Left forelimb (tissue), 1 donor: ENCODE measurements around the gene IL1B.

Experiments
- DNase-seq: peaks from one replicate; pipeline ENCODE4 v3.0.0-alpha.2; 2018; ENCODE audit warnings: low spot score

IL1B gene

DNA sequence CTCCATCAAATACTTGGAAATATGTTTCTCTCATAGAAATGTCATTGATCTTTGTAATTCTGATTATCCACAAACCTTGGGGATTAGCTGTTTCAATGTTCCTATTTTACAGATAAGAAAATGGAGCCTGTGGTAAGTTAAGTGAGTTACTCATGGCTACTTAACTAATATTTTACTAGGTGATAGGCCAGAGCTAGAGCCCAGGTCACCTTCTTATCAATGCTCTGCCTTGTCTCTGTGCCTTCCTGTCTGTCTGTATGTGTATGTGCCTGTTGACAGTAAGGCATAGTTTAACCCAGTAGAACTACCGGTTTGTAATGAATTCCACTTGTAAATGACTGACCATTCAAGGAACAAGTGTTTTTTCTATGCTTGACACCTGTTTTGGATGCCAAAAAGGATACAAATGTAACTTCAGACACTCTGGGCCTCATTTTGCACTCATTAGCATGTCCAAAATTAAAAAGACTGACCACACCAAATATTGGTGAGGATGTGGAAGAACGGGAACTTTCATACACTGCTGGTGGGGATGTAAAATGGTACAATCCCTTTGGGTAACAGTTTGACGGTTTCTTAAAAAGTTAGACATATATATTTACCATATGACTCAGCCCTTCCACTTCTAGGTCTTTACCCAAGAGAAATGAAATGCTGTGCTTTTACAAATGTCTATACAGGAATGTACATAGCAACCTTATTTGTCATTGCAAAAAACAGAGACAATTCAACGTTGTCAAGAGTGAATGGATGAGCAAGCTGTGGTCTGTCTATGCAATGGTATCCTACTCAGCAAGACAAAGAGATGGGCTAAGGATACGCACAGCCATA lies 32.7 kb downstream of the IL1B start:
- DNase-seq: no peak

DNA sequence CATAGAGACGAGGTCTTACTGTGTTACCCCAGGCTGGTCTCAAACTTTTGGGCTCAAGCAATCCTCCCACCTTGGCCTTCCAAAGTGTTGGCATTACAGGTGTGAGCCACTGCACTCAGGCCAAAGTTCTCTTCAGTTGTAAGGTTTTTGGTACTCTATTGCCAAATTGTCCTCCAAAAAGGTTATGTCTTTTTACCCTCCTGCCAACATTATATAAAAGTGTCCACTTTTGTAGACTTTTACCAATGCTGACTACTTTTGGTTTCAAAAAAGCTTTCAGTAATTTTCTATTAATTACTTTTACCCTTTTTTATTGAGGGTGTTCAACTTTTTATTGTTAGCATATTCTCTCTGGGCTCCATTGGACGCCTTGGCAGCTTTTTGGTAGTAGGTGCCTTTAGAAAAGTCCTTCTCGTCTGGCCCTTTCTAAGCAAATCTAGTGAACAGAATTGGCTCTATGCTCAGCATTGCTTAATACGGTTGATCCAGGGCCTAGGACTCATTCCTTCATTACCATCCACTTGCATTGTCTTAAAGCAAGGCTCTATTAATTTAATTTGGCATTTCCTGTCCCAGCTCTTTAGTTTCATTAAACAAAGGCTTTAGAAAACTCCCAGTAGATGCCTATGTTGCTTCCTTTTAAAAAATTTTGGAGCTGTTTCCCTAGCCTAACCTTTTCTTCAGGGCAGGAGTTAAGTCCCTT lies 35.5 kb downstream of the IL1B start:
- no peak for DNase-seq

DNA sequence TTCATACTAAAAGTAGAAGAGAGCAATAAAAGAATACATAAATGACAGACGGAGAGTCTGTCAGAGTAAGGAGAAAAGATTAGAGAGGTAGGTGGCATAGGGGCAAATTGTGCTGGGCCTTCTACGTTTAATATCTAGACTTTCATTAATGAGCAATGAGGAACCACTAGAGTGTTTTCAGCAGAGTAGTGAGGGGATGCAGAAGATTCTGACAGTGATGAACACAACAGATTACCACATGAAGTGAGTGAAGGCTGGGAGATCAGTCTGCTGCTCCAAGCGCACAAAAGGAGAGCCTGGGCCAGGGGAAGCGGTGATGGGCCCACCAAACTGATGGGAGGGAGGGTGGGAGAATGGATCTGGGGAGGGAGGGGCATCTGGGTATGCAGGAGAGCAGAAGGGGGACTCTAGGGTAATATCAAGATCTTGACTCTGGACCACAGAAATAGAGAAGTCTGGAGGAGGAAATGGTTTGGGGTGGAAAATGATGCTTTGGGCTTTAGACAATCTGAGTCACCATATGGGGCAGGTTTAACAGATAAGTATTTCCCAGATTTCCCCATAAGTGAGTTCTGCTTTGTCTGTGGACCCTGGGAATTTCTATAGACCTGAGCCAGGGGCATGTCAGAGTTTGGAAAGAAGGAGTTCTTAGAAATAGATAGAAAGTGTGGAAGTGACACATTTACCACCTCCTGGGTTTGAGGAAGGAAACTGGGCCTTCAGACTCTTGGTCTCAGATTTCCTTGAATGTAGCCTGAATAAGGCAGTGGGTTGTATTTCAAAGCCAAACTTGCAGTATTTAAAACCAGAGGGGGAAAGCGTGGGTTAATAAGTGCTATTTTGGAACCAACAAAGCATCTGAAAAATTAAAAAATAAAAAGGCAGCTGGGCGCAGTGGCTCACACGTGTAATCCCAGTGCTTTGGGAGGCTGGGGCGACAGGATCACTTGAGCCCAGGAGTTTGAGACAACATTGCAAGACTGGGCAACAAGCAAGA lies 37.3 kb downstream of the IL1B start:
- no peak for DNase-seq

DNA sequence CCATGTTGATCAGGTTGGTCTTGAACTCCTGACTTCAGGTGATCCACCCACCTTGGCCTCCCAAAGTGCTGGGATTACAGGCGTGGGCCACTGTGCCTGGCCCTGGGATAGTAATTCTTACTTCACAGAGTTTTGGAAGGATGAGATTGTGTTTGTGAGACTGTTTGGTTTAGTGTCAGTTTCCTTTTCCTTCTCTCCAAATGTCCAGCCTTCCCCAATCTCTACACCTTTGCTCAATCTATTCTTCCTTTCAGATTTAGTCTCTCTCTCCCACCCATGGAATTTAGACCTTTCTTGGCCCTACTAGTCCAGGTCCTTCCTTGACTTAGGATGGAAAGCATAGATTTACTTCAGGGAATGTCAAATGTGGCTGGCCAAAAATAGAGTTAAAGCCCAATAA lies 40.1 kb downstream of the IL1B start:
- DNase-seq: no peak

GRCh38 chr2:112795774-112796173 lies 40.8 kb downstream of the IL1B start:
- no peak for DNase-seq

DNA sequence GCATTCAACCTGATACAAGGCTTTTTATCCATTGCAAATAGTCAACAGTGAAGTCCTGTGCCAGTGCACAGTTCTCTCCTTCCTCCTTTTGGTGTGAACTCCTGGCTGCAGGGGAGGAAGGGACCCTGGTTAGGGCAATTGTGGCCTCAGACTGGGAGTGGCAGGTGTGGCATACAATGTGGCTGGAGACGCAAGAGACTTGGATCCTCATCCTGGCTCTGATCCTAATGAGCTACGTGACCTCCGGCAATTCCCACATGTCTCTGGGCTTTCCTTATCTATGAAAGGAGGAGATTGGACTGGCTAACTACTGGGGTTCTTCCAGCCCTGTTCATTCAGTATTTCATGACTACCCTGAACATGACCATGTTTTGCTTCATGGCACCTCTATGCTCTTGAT lies 41.7 kb downstream of the IL1B start:
- no peak for DNase-seq

GRCh38 chr2:112794131-112794733 lies 42.3 kb downstream of the IL1B start:
- no peak for DNase-seq

- no peak for DNase-seq
Observed at GRCh38 chr2:112793449-112793978, 43.1 kb downstream of the IL1B start.

DNA sequence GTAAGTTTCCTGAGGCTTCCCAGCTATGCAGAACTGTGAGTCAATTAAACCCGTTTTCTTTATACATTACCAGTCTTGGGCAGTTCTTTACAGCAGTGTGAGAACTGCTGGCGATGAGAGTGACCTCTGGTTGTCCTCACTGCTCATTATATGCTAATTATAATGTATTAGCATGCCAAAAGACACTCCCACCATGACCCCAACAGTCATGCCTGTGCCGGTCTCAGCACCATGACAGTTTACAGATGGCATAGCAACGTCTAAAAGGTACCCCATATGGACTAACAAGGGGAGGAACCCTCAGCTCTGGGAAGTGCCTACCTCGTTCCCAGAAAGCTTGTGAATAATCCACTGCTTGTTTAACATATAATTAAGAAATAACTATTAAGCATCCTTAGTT lies 44.2 kb downstream of the IL1B start:
- no peak for DNase-seq

- DNase-seq: no peak
Observed at GRCh38 chr2:112791693-112792230, 44.8 kb downstream of the IL1B start.

DNA sequence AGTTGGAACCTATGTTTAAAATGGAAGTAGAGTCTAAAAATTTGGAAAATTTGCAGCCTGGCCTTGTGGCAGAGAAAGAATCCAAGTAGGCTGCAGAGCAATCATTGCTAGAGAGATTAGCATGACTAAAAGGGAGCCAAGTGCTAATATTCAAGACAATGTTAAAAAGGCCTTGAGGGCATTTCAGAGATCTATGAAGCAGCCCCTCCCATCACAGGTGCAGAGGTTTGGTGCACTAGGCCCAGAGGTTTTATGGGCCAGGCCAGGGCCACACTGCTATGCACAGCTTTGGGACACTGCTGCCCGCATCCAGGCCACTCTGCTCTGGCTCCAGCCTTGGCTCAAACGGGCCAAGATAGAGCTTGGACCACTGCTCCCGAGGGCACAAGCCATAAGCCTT lies 45.6 kb downstream of the IL1B start:
- DNase-seq: no peak

DNA sequence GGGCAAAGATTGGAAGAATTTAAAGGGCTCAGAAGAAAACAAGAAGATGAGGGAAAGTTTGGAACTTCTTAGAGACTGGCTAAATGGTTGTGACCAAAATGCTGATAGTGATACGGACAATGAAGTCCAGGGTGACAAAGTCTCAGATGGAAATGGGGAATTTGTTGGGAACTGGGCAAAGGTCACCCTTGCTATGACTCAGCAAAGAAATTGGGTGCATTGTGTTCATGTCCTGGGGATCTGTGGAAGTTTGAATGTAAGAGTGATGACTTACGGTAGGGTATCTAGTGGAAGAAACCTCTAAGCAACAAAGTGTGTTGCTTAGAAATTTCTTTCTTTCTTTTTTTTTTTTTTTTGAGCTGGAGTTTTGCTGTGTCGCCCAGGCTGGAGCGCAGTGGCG lies 46.3 kb downstream of the IL1B start:
- no peak for DNase-seq

GRCh38 chr2:112789186-112789585 lies 47.4 kb downstream of the IL1B start:
- DNase-seq: no peak

DNA sequence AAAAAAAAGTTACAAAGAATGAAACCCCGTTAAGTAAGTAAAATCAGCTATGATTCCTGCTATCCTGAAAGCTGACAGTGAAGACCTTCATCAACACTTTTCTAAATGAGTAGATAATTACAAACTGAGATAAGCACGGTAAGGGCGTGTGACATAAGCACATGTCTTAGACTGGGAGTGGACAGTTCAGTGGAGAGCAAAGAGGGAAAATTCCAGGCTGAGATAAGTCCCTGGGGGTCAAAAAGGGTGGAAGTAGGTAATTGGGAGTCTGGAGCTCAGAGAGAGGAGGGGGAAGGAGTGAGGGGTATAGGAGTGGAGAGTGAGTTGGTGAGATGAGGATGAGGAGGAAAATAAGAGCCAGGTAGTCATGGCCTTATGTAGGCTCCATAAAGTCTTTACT lies 47.9 kb downstream of the IL1B start:
- no peak for DNase-seq

- no peak for DNase-seq
Observed at GRCh38 chr2:112787729-112788393, 48.7 kb downstream of the IL1B start.

GRCh38 chr2:112787294-112787693 lies 49.3 kb downstream of the IL1B start:
- no peak for DNase-seq

DNA sequence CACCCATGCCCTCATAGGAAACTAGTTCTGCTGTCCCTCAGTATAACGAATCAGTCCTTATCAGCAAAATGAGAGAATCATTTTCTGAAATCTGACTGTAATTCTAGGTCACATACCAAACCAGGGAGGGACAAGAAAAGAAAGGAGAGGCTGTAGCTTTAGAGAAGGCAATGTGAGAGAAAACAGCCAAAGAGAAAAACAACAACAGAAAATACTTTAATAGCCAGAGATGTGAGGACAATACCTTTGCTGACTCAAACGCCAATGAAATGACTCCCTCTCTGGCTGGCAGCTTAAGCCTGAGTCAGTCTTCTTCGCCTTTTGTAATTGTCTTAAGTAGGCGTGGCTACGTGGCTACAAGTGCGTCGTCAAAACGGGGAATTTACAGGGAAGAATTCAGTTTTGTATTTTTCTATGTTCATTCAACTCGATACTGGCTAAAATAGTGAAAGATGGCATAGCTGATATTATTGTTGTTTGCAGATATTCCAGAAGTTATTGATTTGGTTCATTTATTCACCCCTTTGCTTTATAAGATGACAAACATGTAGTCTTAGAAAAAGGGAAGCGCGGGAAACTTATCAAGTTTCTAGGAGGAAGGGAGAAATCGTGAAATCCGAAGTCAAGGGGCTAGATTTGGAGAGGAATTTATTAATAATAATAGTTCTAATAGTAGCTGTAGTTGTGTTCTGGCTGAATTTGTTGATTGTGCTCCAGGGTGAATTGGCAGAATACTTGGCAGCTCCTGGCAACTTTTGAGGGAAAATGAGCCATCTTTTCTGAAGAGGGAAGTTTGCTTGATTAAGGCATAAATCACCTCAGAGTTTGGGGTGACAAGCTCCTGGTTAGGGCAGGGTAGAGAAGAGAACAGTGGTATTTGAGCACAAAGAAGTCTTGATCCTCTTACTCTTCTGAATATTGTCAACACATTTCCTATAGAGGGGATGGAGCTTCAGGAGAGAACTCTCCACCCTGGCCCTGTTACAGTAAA lies 52.1 kb downstream of the IL1B start, which contains the start of gene IL1A:
Gene IL1A, minus strand, starts transcription at position 295 of the 991 bp plus-strand sequence. CDS start 723 bp downstream, outside the sequence.
- DNase-seq: no peak

DNA sequence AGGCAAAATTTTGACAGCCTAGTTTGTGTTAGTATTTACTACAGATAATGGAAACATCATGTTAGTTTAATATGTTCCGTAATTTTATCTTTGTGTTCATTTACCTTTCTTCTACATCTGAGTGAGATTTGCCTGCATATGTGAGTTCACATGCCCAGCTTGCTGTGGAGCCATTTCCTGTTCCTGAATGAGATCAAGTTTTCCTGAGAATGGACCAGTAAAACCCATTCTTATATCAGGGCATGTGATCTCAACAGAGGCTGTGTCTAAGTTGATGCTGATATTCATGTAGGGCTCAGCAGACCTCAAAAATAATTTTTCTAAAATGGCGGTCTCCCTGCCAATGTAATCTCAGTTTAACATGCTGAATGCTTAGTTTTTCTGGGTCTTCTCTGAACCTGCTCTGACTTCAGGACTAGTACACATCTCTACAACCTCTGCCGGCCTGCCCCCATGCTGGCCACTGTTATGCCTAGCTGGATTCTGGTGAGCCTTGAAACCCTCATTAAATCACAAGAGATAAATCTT lies 53.3 kb downstream of the IL1B start:
- DNase-seq: no peak

GRCh38 chr2:112782234-112782799 lies 54.3 kb downstream of the IL1B start:
- no peak for DNase-seq
